DOHH2 (cell line): ENCODE data around the gene ANP32B.

Experiments
- CTCF ChIP-seq: fragments of 200-600 bp; sonication (generic); IDR thresholded peaks from one replicate; pipeline ENCODE4 v1.5.1; 2014; ENCODE audit warnings: antibody characterized with exemption, mild to moderate bottlenecking, low read depth, low read length; ENCODE audit not compliant: poor library complexity, severe bottlenecking
- EZH2phosphoT487 ChIP-seq: fragments of 200-600 bp; sonication (generic); IDR thresholded peaks from 2 replicates; pipeline ENCODE4 v1.6.1; 2017; ENCODE audit warnings: borderline replicate concordance, mild to moderate bottlenecking, antibody characterized with exemption, low read length, moderate library complexity, mixed read lengths

DNA sequence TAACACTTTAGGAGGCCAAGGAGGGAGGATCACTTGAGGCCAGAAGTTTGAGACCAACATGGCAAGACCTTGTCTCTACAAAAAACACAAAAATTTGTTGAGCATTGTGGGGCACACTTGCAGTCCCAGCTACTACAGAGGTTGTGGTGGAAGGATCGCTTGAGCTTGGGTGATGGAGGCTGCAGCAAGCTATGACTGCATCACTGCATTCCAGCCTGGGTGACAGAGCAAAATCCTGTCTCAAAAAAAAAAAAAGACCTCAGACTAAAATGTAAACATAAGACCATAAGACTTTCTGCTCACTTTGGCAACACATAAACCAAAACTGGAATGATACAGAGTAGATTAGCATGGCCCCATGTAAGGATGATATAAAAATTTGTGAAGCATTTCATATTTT lies 48.8 kb downstream of the ANP32B start:
- TF ChIP-seq CTCF (no peak), EZH2phosphoT487 (no peak)
